CD4-positive, alpha-beta memory T cell (primary cell): ENCODE data around the gene MGAT4A. TPM values are rescaled to one million over a fixed set of nuclear protein-coding genes. Genes with fewer than 3 reads are reported as not detected.
A peak's percentile ranks its signal among the peaks of the same experiment; 100 is the strongest.

ENCODE experiments used
- CTCF ChIA-PET: fragments of 350-600 bp; sonication (Branson Sonifier 250); formaldehyde crosslinking; loops from one replicate; lab custom pipeline; 2021; ENCODE audit warnings: inconsistent platforms; ENCODE audit not compliant: partially characterized antibody; lab: Charles Lee
- POLR2A ChIA-PET: fragments of 350-600 bp; sonication (Branson Sonifier 250); formaldehyde crosslinking; loops from one replicate; lab custom pipeline; 2021; ENCODE audit not compliant: partially characterized antibody; lab: Charles Lee
- DNase-seq, 5 donors: peaks; one replicate each; pipeline versions ENCODE4 v3.0.0 to v3.0.0-alpha.2; 2020 to 2022; ENCODE audit warnings: mixed read lengths in 1 of 5
- H3K27ac ChIP-seq: one replicate; pipeline ENCODE4 v1.7.0; 2013; ENCODE audit warnings: low read depth, low read length
- H3K27me3 ChIP-seq: 2 replicates; pipeline ENCODE4 v1.7.0; 2013; ENCODE audit warnings: mild to moderate bottlenecking, low read length, moderate library complexity; ENCODE audit not compliant: insufficient read depth
- H3K36me3 ChIP-seq: 2 replicates; pipeline ENCODE4 v1.7.0; 2013; ENCODE audit warnings: mild to moderate bottlenecking, low read length, moderate library complexity; ENCODE audit not compliant: insufficient read depth
- H3K4me1 ChIP-seq: 2 replicates; pipeline ENCODE4 v1.7.0; 2013; ENCODE audit warnings: mild to moderate bottlenecking, low read length, moderate library complexity; ENCODE audit not compliant: insufficient read depth
- H3K4me3 ChIP-seq, 2 donors: one replicate each; pipeline ENCODE4 v1.7.0; 2013; ENCODE audit warnings: low read length in 2 of 2, mild to moderate bottlenecking in 1 of 2
- H3K9me3 ChIP-seq, 2 donors: one replicate each; pipeline ENCODE4 v1.7.0; 2013; ENCODE audit warnings: low read length in 2 of 2, control low read depth in 1 of 2; ENCODE audit not compliant: control insufficient read depth in 1 of 2
- H3K27ac Mint-ChIP-seq, 7 donors: one replicate each; pipeline ENCODE4 v1.8.0; 2020 to 2021; ENCODE audit warnings: mixed read lengths in 7 of 7, mild to moderate bottlenecking in 6 of 7, inconsistent platforms in 3 of 7, moderate library complexity in 3 of 7
- H3K27me3 Mint-ChIP-seq, 2 donors: one replicate each; pipeline ENCODE4 v1.8.0; 2020 to 2021; ENCODE audit warnings: mixed read lengths in 2 of 2
- H3K36me3 Mint-ChIP-seq, 2 donors: one replicate each; pipeline ENCODE4 v1.8.0; 2020 to 2021; ENCODE audit warnings: mixed read lengths in 2 of 2, inconsistent platforms in 1 of 2, mild to moderate bottlenecking in 1 of 2
- H3K4me1 Mint-ChIP-seq, 4 donors: one replicate each; pipeline ENCODE4 v1.8.0; 2020 to 2021; ENCODE audit warnings: mixed read lengths in 4 of 4, mild to moderate bottlenecking in 1 of 4
- H3K4me3 Mint-ChIP-seq, 8 donors: one replicate each; pipeline ENCODE4 v1.8.0; 2020 to 2021; ENCODE audit warnings: mixed read lengths in 8 of 8, mild to moderate bottlenecking in 7 of 8, moderate library complexity in 6 of 8, inconsistent platforms in 3 of 8
- H3K9me3 Mint-ChIP-seq, 8 donors: one replicate each; pipeline ENCODE4 v1.8.0; 2020 to 2021; ENCODE audit warnings: mixed read lengths in 8 of 8, mild to moderate bottlenecking in 5 of 8, inconsistent platforms in 3 of 8, moderate library complexity in 1 of 8
- intact Hi-C: fragments of 100-400 bp; cut with micrococcal nuclease; formaldehyde crosslinking; loops from one replicate; pipeline ENCODE4 v1.15.1; 2023
- polyA plus RNA-seq, 2 donors: library from polyadenylated mRNA; unstranded; fragments of 300-500 nt; fragmentation: Illumina TruSeq; gene quantifications; one replicate each; pipeline ENCODE4 v1.2.3, GENCODE V29; 2021
- total RNA-seq, 2 experiments: library from RNA; stranded (reverse); gene quantifications; one replicate each; pipeline ENCODE4 v1.2.3, GENCODE V29; 2021

MGAT4A gene
- total RNA-seq (100 to 1,000 TPM; 256 to 270 TPM), polyA plus RNA-seq (100 to 1,000 TPM; 223 to 336 TPM)

- Histone ChIP-seq H3K4me1 (peaks cover 72% of the 10 kb centered on the region), H3K27ac (peak within 1 kb of the TSS; percentile 95)
- H3K4me3 Mint-ChIP-seq = peak within 1 kb of the TSS; percentile 94 to 97 (median 94)
These were observed at the start of gene MGAT4A for GRCh38 chr2:98731041-98731893. Gene MGAT4A, minus strand, starts transcription at chr2:98731132. Its CDS starts 4,800 bp downstream, at chr2:98726332.

GRCh38 chr2:98778741-98779483 lies 48.0 kb upstream of the MGAT4A start:
- intact Hi-C loops = no loop called here
- Histone ChIP-seq H3K36me3 (no peaks in the 10 kb centered on the region), H3K27ac (no peak overlapping the region), H3K27me3 (no peaks in the 10 kb centered on the region), H3K4me1 (peaks cover 18% of the 10 kb centered on the region), H3K9me3 (peaks cover 0 to 9% of the 10 kb centered on the region in 2 donors), H3K4me3 (no peak overlapping the region)
- Mint-ChIP-seq H3K36me3 (peaks cover 0 to 4% of the 10 kb centered on the region in 2 donors), H3K4me1 (peaks cover 9 to 34% (median 16%) of the 10 kb centered on the region in 4 donors), H3K27me3 (no peaks in the 10 kb centered on the region), H3K27ac (peak overlapping the region in 1 of 7 donors; percentile 68), H3K4me3 (no peak overlapping the region), H3K9me3 (peaks cover 0 to 13% (median 10%) of the 10 kb centered on the region in 8 donors)
- no peak for DNase-seq
- CTCF ChIA-PET = interaction anchor here (1.1 kb wide), 1 partner anchor 16 kb away, joined by 3 read pairs; no protein-coding TSS in a partner anchor
- POLR2A ChIA-PET = interaction anchor here (0.8 kb wide), 1 partner anchor 55 kb away, joined by 3 read pairs; no protein-coding TSS in a partner anchor

More at GRCh38 chr2:98731041-98731893, at the start of gene MGAT4A:
- H3K27me3 ChIP-seq = no peaks in the 10 kb centered on the region
- Mint-ChIP-seq H3K9me3 (no peaks in the 10 kb centered on the region), H3K36me3 (peaks cover 7 to 34% of the 10 kb centered on the region in 2 donors), H3K27me3 (no peaks in the 10 kb centered on the region), H3K4me1 (peaks cover 44 to 80% (median 53%) of the 10 kb centered on the region in 4 donors), H3K27ac (peak within 1 kb of the TSS; percentile 94 to 98 (median 96))
- intact Hi-C loops = loop anchor here (1.0 kb wide), 1 partner anchor 27 kb away; no protein-coding TSS in a partner anchor
- no peaks in the 10 kb centered on the region for H3K36me3 ChIP-seq
- H3K4me3 ChIP-seq = peak within 1 kb of the TSS; percentile 67 to 86
- POLR2A ChIA-PET = interaction anchor here (1.1 to 16.8 kb wide), 23 partner anchors 10 to 123 kb away, joined by 3 to 565 read pairs (median 8); partner anchors contain the start of genes COA5 and UNC50
- CTCF ChIA-PET = interaction anchor here (0.7 to 5.0 kb wide), 6 partner anchors 10 to 82 kb away, joined by 3 to 51 read pairs (median 12); no protein-coding TSS in a partner anchor
- no peaks in the 10 kb centered on the region for H3K9me3 ChIP-seq
- DNase-seq = peak; percentile 77 to 86 (median 82)

- H3K4me1 ChIP-seq = peaks cover 26% of the 10 kb centered on the region
- peak overlapping the region in 1 of 7 donors; percentile 68 for H3K27ac Mint-ChIP-seq
- no peaks in the 10 kb centered on the region for H3K36me3 ChIP-seq
- intact Hi-C loops = no loop called here
- no peak for DNase-seq
- H3K27me3 Mint-ChIP-seq = no peaks in the 10 kb centered on the region
- H3K36me3 Mint-ChIP-seq = peaks cover 0 to 4% of the 10 kb centered on the region in 2 donors
- peaks cover 16 to 42% (median 23%) of the 10 kb centered on the region in 4 donors for H3K4me1 Mint-ChIP-seq
- H3K9me3 ChIP-seq = peaks cover 0 to 9% of the 10 kb centered on the region in 2 donors
- H3K4me3 Mint-ChIP-seq = no peak overlapping the region
- ChIA-PET POLR2A (interaction anchor here (0.8 to 1.1 kb wide), 2 partner anchors 46 to 54 kb away, joined by 3 read pairs; no protein-coding TSS in a partner anchor), CTCF (interaction anchor here (1.1 kb wide), 1 partner anchor 17 kb away, joined by 3 read pairs; no protein-coding TSS in a partner anchor)
- no peak overlapping the region for H3K27ac ChIP-seq
- peaks cover 0 to 13% (median 10%) of the 10 kb centered on the region in 8 donors for H3K9me3 Mint-ChIP-seq
- H3K27me3 ChIP-seq = no peaks in the 10 kb centered on the region
- no peak overlapping the region for H3K4me3 ChIP-seq
These were observed 47.2 kb upstream of the MGAT4A start for GRCh38 chr2:98778151-98778550.

GRCh38 chr2:98777710-98778109 lies 46.8 kb upstream of the MGAT4A start:
- Mint-ChIP-seq H3K36me3 (peaks cover 0 to 4% of the 10 kb centered on the region in 2 donors), H3K27me3 (no peaks in the 10 kb centered on the region), H3K4me3 (no peak overlapping the region), H3K4me1 (peaks cover 21 to 46% (median 27%) of the 10 kb centered on the region in 4 donors), H3K9me3 (peaks cover 0 to 13% (median 10%) of the 10 kb centered on the region in 8 donors), H3K27ac (peak overlapping the region in 4 of 7 donors; percentile 37 to 72 (median 66))
- peaks cover 30% of the 10 kb centered on the region for H3K4me1 ChIP-seq
- ChIA-PET POLR2A (interaction anchor here (1.1 kb wide), 1 partner anchor 46 kb away, joined by 3 read pairs; no protein-coding TSS in a partner anchor), CTCF (interaction anchor here (1.1 kb wide), 1 partner anchor 17 kb away, joined by 3 read pairs; no protein-coding TSS in a partner anchor)
- no peak overlapping the region for H3K4me3 ChIP-seq
- H3K36me3 ChIP-seq = no peaks in the 10 kb centered on the region
- intact Hi-C loops = no loop called here
- H3K9me3 ChIP-seq = peaks cover 0 to 9% of the 10 kb centered on the region in 2 donors
- DNase-seq = no peak
- no peak overlapping the region for H3K27ac ChIP-seq
- H3K27me3 ChIP-seq = no peaks in the 10 kb centered on the region

GRCh38 chr2:98777076-98777475 lies 46.1 kb upstream of the MGAT4A start:
- Mint-ChIP-seq H3K27ac (peak overlapping the region in 4 of 7 donors; percentile 25 to 72 (median 66)), H3K27me3 (no peaks in the 10 kb centered on the region), H3K36me3 (peaks cover 2 to 3% of the 10 kb centered on the region in 2 donors), H3K4me3 (no peak overlapping the region), H3K4me1 (peaks cover 27 to 52% (median 33%) of the 10 kb centered on the region in 4 donors), H3K9me3 (peaks cover 0 to 8% (median 6%) of the 10 kb centered on the region in 8 donors)
- no peak for DNase-seq
- H3K27ac ChIP-seq = no peak overlapping the region
- no peak overlapping the region for H3K4me3 ChIP-seq
- H3K27me3 ChIP-seq = no peaks in the 10 kb centered on the region
- peaks cover 0 to 9% of the 10 kb centered on the region in 2 donors for H3K9me3 ChIP-seq
- intact Hi-C loops = no loop called here
- ChIA-PET POLR2A (interaction anchor here (1.1 kb wide), 1 partner anchor 45 kb away, joined by 3 read pairs; no protein-coding TSS in a partner anchor), CTCF (interaction anchor here (1.2 to 1.5 kb wide), 2 partner anchors 45 to 128 kb away, joined by 3 to 4 read pairs; no protein-coding TSS in a partner anchor)
- peaks cover 36% of the 10 kb centered on the region for H3K4me1 ChIP-seq
- H3K36me3 ChIP-seq = no peaks in the 10 kb centered on the region

GRCh38 chr2:98776136-98776535 lies 45.2 kb upstream of the MGAT4A start:
- intact Hi-C loops = no loop called here
- H3K9me3 ChIP-seq = peaks cover 0 to 1% of the 10 kb centered on the region in 2 donors
- H3K27ac Mint-ChIP-seq = peak overlapping the region in 6 of 7 donors; percentile 42 to 98 (median 70)
- peaks cover 35 to 62% (median 41%) of the 10 kb centered on the region in 4 donors for H3K4me1 Mint-ChIP-seq
- peaks cover 45% of the 10 kb centered on the region for H3K4me1 ChIP-seq
- H3K27me3 ChIP-seq = no peaks in the 10 kb centered on the region
- H3K36me3 ChIP-seq = no peaks in the 10 kb centered on the region
- peaks cover 0 to 2% (median 0%) of the 10 kb centered on the region in 8 donors for H3K9me3 Mint-ChIP-seq
- no peak overlapping the region for H3K27ac ChIP-seq
- no peak overlapping the region for H3K4me3 Mint-ChIP-seq
- no peaks in the 10 kb centered on the region for H3K27me3 Mint-ChIP-seq
- peaks cover 0 to 4% of the 10 kb centered on the region in 2 donors for H3K36me3 Mint-ChIP-seq
- DNase-seq = no peak
- CTCF ChIA-PET = interaction anchor here (1.0 to 1.5 kb wide), 6 partner anchors 28 to 127 kb away, joined by 3 to 4 read pairs (median 3); no protein-coding TSS in a partner anchor
- POLR2A ChIA-PET = interaction anchor here (0.8 to 11.3 kb wide), 5 partner anchors 9 to 54 kb away, joined by 3 to 223 read pairs (median 3); no protein-coding TSS in a partner anchor
- no peak overlapping the region for H3K4me3 ChIP-seq
